Jurkat, Clone E6-1 (cell line): ENCODE measurements around the gene PYY.
"Not testable (repeated sequence)": the region's sequence is repeated elsewhere in the genome, so short reads cannot be mapped to it uniquely, and the experiment has no call there.

Experiments
- DNase-seq: peaks from one replicate; pipeline ENCODE4 v3.0.0-alpha.2; 2011; ENCODE audit warnings: low read depth, low spot score
- H3K4me3 ChIP-seq: 2 replicates; pipeline ENCODE4 v1.5.1; 2011; ENCODE audit warnings: mild to moderate bottlenecking, low read length, control low read depth, moderate library complexity

PYY gene

GRCh38 chr17:43982171-43982570 is 28.4 kb upstream of the PYY start:
- H3K4me3 ChIP-seq = no peak overlapping the region
- no peak for DNase-seq

- DNase-seq = no peak
- H3K4me3 ChIP-seq = no peak overlapping the region
Measured at GRCh38 chr17:43979671-43980070, 25.9 kb upstream of the PYY start.

DNA sequence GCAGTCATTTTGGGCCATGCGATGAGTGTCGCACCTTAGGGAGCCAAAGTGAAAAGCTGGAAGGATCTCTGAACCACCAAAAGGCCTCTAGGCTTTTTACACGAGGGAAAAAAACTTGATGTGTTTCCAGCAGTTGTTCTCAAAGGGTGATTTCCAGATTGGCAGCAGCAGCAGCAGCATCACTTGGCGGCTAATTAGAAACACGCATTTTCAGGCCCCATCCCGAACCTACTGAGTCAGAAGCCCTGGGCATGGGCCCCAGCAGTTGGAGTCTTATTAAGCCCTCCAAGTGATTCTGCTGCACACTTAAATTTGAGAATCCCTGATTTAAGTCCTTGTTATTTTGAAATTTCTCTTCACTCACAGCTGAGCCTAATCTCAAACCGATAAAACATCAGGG is 25.3 kb upstream of the PYY start:
- DNase-seq = no peak
- no peak overlapping the region for H3K4me3 ChIP-seq

DNA sequence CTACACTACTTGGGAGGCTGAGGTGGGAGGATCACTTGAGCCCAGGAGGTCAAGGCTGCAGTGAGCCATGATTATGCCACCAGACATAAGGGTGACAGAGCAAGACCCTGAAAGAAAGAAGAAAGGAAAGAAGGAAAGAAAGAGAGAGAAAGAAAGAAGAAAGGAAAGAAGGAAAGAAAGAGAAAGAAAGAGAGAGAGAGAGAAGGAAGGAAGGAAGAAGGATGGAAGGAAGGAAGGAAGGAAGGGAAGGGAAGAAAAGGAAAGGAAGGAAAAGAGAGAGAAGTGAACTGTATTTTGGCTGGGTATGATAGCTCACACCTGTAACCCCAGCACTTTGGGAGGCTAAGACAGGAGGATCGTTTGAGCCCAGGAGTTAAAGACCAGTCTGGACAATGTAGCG is 24.3 kb upstream of the PYY start:
- H3K4me3 ChIP-seq = no peak overlapping the region
- no peak for DNase-seq

DNA sequence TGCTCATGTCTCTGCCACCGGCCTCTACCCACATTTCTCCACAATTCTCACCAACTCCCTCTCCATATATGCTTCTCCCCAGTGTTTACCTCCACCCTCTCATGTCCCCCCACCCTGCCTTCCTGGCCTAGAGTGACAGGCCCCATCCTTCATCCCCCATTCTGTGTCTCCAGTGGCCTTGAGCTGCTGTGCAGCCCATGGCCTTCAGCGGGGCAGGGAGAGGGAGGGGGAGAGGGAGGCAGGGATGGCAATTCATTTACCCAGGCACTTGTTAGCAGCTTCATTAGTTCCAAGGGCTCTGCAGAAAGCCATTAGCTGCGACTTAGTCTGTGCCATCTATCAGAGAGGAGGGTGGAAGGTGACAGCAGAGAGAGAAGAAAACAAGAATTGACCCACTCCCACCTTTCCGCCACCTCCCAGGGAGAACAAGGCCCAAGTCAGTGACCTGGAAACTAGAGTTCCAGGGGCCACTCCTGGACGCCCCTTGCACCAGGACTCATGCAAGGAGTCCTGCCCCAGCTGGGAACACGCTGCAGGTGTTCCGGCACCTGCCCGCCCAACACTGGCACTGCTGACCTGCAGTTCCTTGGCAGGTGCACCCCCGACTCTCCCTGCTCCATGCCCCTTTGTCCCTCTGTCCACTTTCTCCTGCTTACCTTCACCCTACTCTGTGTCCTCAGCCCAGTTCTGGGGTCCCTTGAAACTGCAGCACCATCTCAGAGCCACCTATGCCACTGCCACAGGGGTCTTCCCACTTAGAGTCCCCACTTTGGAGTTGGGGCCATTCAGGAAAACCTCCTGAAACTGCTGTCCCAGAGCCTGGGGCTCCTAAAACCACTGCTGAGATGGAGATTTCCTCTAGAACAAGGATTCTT is 23.5 kb upstream of the PYY start:
- no peak overlapping the region for H3K4me3 ChIP-seq
- no peak for DNase-seq

GRCh38 chr17:43975898-43976297 is 22.2 kb upstream of the PYY start:
- no peak for DNase-seq
- no peak overlapping the region for H3K4me3 ChIP-seq

DNA sequence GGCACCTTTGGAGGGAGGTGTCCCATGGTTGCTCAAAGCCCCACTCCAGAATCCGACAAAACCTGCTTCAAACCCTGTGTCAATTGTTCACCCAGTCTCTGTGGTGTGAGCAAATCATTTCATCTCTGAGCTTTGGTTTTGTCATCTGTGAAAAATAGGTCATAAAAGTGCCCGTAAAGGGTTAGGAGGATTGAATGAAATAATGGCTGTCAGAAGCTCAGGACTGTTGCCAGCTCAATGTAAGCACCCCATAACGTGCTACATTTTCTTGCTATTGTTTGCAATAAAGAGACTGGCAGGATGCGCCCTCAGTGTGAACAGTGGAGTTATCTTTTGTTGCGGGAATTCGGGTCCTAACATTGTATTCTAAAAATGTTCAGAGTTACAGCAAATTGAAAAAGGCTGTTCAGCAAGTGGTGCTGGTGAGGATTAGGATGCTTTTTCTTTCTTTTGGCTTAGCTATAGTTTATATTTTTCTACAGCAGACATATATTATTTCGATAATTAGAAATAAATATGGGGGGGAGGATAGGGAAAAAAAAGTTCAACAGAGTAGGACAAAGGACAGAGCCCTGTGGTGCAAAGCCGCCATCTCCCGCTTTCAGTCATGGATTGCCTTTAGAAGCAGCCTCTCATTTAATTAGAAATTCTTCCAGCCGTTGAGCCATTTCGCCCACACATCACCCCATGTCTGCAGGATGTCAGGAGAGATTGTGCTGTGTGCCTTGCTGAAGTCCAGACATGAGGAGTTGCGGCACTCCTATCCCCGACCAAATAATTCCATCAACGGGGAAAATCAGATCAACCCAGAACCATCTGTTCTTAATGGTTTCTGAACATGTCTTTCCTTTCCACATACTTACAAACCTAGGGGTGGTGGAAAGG is 20.9 kb upstream of the PYY start:
- H3K4me3 ChIP-seq = no peak overlapping the region
- DNase-seq = no peak

DNA sequence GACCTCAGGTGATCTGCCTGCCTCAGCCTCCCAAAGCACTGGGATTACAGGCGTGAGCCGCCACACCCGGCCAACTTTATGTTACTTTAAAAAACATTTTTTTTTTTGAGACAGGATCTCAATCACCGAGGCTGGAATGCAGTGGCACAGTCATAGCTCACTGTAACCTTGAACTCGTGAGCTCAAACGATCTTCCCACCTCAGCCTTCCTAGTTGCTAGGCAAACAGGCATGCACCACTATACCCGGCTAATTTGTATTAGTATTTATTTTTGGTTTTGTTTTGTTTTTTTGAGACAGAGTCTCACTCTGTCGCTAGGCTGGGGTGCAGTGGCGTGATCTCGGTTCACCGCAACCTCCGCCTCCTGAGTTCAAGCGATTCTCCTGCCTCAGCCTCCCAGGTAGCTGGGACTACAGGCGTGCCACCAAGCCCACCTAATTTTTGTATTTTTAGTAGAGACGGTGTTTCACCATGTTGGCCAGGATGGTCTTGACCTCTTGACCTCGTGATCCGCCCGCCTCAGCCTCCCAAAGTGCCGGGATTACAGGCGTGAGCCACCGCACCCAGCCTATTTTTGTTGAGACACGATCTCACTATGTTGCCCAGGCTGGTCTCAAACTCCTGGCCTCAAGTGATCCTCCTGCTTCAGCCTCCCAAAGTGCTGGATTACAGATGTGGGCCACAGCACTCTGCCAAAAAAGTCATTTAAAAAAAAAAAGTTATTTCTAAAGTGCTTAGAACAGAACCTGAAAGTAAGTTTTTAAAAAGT is 18.9 kb upstream of the PYY start:
- not testable (repeated sequence) for DNase-seq, H3K4me3 ChIP-seq

DNA sequence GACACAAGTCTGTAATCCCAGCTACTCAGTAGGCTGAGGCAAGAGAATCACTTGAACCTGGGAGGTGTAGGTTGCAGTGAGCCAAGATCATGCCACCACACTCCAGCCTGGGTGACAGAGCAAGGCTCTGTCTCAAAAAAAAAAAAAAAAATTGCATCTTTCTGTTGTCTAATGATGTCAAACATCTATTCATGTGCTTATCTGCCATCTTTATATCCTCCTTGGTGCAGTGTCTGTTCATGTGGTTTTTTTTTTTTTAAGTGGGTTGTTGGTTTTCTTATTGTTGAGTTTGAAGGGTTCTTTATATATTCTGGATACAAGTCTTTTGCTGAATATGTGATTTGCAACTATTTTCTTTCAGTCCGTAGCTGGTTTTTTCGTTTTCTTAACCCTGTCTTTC is 17.7 kb upstream of the PYY start:
- H3K4me3 ChIP-seq = not testable (repeated sequence)
- peak; percentile 76 for DNase-seq

DNA sequence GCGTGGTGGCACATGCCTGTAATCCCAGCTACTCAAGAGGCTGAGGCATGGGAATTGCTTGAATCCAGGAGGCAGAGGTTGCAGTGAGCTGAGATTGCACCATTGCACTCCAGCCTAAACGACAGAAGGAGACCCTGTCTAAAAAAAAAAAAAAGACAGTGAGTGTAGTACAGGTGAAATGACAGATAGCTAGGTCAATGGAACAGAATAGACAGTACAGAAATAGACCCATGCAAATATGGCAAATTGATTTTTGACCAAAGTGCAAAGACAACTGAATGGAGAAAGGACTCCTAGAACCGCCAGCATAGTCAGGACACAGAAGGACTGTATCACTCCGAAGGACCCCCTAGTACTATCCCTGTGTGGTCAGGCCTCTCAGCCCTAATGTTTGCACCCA is 16.6 kb upstream of the PYY start:
- DNase-seq = no peak
- H3K4me3 ChIP-seq = no peak overlapping the region

- DNase-seq = no peak
Measured at GRCh38 chr17:43967251-43967875, 13.6 kb upstream of the PYY start.

GRCh38 chr17:43966276-43966675 is 12.5 kb upstream of the PYY start:
- no peak overlapping the region for H3K4me3 ChIP-seq
- DNase-seq = no peak

More at GRCh38 chr17:43967251-43967875, 13.6 kb upstream of the PYY start:
- H3K4me3 ChIP-seq = no peak overlapping the region

DNA sequence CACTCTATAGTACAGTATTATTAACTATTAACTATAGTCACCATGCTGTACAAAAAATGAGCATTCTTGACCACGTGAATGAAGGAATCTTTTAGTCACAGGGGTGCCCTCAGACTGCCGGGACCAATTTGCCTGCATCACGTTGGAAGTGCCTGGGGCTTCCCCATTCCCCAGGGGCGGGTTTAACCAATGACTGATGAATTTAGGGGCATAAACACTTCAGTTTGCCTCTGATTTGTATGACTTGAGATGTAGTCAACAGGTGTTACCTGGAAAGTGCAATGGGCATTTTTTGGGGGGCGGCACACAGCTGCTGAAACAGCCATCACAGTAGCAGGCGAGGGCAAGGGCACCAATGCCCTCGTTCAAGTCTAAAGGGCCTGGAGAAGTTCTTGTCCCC is 8.7 kb upstream of the PYY start:
- no peak overlapping the region for H3K4me3 ChIP-seq
- DNase-seq = no peak

DNA sequence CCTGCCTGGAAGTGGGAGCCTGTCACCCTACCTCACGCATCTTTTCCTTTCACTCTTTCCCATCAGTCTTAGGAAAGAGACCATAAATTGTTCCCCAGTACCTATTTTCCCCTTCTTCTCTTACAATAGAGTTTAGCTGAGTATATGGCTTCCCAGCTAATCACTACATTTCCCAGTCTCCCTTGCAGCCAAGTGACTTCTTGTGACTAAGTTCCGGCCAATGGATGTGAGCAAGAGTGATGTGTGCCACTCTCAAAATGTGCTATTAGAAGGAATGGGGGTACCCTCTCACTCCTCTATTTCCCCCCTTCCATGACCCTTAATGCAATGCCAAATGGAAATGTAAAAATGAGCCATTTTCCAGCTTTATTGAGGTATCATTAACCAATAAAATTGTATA is 8.2 kb upstream of the PYY start:
- no peak overlapping the region for H3K4me3 ChIP-seq
- no peak for DNase-seq

DNA sequence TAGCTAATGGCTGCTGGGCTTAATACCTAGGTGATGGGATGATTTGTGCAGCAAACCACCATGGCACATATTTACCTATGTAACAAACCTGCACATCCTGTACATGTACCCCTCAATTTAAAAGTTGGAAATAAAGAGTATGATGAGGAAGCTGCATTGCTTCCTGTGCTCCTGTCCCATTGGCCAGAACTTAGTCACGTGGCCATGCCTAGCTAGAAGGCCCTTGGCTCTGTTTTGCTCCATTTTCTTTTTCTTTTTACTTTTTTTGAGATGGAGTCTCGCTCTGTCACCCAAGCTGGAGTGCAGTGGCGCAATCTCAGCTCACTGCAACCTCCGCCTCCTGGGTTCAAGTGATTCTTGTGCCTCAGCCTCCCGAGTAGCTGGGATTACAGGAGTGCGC is 7.6 kb upstream of the PYY start:
- not testable (repeated sequence) for H3K4me3 ChIP-seq, DNase-seq

DNA sequence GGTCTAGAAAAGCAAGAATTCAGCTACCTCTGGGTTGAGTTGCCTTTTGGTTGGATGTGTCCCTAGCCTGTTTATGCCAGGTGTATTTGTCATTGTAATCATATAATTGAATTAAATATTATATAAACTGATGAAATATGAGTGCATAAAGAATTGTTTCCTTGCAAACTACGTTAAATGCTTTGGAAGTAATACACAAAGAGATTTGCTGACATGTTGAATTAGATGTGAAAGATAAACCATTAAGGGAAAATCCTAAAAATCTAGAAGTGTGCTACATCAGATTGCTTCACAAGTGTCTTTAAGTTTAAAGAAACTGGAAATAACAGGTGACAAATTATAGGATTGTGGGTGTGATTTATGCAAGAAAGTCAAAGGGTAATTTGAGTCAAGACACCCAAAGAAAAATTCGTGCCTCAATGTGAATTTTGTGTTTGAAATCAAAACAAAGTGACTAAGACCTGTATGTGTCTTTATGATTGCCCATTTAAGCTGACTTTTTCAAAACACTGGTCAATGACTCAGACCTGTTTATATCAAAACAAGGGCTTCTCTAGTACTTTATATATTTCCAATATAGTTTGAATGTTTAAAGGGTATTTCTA is 5.1 kb upstream of the PYY start:
- no peak for DNase-seq
- no peak overlapping the region for H3K4me3 ChIP-seq

DNA sequence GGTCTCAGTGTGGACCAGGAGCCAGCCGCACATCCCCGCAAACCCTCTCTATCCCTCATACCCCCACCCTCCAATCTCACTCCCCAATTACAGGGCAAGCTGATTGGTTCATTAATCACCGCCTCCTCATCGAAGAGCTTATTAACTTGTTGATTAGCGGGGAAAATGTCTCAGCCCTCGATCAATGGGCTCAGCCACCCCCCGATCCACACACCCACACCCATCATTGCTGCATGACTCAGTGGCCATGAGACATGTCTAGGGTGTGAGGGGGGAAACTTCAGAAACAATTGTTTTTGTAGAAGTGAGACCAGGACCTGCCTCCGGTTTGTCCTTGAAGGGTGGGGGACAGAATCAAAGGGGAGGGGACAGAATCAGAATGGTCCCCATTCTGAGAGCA is 2.5 kb upstream of the PYY start:
- no peak overlapping the region for H3K4me3 ChIP-seq
- no peak for DNase-seq

DNA sequence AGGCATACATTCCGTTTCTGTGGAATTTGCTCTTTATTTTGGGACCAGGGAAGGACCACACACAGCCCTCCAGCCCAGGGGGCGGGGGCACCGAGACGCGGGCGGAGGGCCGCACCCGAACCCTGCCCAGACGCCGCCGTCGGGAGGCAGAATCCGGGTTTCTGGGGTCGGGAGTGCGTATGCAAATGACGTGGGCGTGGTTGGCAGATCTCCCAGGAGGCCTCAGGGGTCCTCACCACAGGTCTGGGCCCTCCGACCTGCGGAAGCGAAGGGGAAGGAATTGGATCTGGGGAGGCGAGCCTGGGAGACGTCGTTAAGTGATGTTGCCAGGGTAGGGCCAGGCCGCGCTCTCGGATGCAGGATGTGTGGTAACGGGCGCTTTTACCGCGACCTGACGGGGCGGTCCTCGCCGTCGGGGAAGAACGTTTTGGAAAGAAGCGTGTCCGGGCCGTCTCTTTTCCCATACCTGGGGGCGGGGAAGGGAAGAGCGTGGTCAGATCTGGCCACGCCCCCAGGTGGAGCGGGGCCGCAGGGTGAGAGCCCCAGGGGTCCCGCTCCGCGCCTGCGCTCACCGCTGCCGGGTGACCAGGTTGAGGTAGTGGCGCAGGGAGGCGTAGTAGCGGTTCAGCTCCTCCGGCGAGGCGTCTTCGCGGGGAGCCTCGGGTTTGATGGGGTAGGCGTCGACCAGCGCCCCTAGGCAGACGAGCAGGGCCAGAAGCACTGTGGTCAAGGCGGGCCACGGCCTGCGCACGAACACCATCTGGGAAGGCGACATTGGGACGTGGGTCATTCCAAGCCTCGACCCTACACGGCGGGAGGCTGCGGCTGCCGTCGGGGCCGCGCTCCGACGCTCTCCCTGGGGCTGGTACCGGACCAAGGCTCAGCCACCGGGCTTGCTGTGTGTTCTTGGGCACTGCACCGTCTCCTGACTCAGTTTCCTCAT is 745 bp downstream of the PYY start:
- no peak overlapping the region for H3K4me3 ChIP-seq
- no peak for DNase-seq
